Measurements from ENCODE around the gene WWOX. TPM values are rescaled to one million over a fixed set of nuclear protein-coding genes. Genes with fewer than 3 reads are reported as not detected.

WWOX gene
- total RNA-seq, 1 donor from 2014 or later: 7.3 TPM

DNA sequence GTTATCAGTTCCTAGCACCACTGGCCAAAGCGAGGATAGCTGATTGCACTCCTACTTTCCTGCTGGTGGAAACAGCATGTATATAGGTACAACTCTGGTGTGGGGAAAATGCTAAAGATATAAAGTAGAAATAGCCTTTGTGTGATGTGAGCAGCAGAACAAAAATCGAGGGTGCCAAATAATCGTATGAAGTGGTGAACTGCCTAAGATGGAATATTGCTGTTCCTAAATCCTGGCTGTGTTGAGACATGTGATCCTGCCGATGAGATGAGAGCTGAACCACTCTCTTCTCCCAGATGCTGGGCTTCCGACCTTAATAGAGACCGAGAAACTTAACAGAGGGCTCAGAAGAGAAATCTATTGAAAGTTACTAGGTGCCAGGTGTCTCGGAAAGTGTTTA, 117.8 kb downstream of the WWOX start:
- no peak overlapping the region for H3K27ac ChIP-seq (ENCODE audit: low read depth, low read length)
- H3K36me3 Mint-ChIP-seq (ENCODE audit: low read depth, unreplicated experiment): no peaks in the 10 kb centered on the region
- no peak overlapping the region for H3K27ac Mint-ChIP-seq (ENCODE audit: unreplicated experiment)
- H3K4me1 ChIP-seq (ENCODE audit: insufficient read depth, low read length): no peaks in the 10 kb centered on the region
- H3K9me3 ChIP-seq (ENCODE audit: insufficient read depth, low read depth, low read length): no peaks in the 10 kb centered on the region
- no peaks in the 10 kb centered on the region for H3K27me3 Mint-ChIP-seq (ENCODE audit: low read depth, unreplicated experiment)
- peaks cover 1% of the 10 kb centered on the region for H3K4me1 Mint-ChIP-seq (ENCODE audit: low read depth, unreplicated experiment)
- no peak for TF ChIP-seq EZH2 (IDR thresholded peaks at IDR 0.05; ENCODE audit: insufficient read depth, low read length)
- TF ChIP-seq, protein P1, sequence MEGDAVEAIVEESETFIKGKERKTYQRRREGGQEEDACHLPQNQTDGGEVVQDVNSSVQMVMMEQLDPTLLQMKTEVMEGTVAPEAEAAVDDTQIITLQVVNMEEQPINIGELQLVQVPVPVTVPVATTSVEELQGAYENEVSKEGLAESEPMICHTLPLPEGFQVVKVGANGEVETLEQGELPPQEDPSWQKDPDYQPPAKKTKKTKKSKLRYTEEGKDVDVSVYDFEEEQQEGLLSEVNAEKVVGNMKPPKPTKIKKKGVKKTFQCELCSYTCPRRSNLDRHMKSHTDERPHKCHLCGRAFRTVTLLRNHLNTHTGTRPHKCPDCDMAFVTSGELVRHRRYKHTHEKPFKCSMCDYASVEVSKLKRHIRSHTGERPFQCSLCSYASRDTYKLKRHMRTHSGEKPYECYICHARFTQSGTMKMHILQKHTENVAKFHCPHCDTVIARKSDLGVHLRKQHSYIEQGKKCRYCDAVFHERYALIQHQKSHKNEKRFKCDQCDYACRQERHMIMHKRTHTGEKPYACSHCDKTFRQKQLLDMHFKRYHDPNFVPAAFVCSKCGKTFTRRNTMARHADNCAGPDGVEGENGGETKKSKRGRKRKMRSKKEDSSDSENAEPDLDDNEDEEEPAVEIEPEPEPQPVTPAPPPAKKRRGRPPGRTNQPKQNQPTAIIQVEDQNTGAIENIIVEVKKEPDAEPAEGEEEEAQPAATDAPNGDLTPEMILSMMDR (IDR thresholded peaks at IDR 0.05; ENCODE audit: insufficient read depth, low read depth, low read length): no peak
- no peak for DNase-seq (ENCODE audit: low read depth)
- H3K36me3 ChIP-seq (ENCODE audit: insufficient read depth, low read length): no peaks in the 10 kb centered on the region
- H3K4me3 ChIP-seq (ENCODE audit: insufficient read depth, low read depth, low read length): no peak overlapping the region
- H3K9ac ChIP-seq (ENCODE audit: low read length): no peak overlapping the region
- no peaks in the 10 kb centered on the region for H3K9me3 Mint-ChIP-seq (ENCODE audit: unreplicated experiment)
- no peak overlapping the region for H3K4me2 ChIP-seq (ENCODE audit: low read length)
- H3K4me3 Mint-ChIP-seq (ENCODE audit: unreplicated experiment): no peak overlapping the region
- no peak for FAIRE-seq
- no peaks in the 10 kb centered on the region for H4K20me1 ChIP-seq (ENCODE audit: insufficient read depth, low read length)
- H3K27me3 ChIP-seq (ENCODE audit: insufficient read depth, low read length): no peaks in the 10 kb centered on the region
- no peak overlapping the region for H2AFZ ChIP-seq (ENCODE audit: low read depth, low read length)
- no peaks in the 10 kb centered on the region for H3K79me2 ChIP-seq (ENCODE audit: insufficient read depth, low read length)

- Histone ChIP-seq H3K27ac (ENCODE audit: low read depth, low read length) (no peak overlapping the region), H3K36me3 (ENCODE audit: insufficient read depth, low read length) (no peaks in the 10 kb centered on the region), H3K79me2 (ENCODE audit: insufficient read depth, low read length) (no peaks in the 10 kb centered on the region), H3K27me3 (ENCODE audit: insufficient read depth, low read length) (no peaks in the 10 kb centered on the region), H3K4me2 (ENCODE audit: low read length) (no peak overlapping the region), H2AFZ (ENCODE audit: low read depth, low read length) (no peak overlapping the region), H4K20me1 (ENCODE audit: insufficient read depth, low read length) (no peaks in the 10 kb centered on the region), H3K4me1 (ENCODE audit: insufficient read depth, low read length) (no peaks in the 10 kb centered on the region), H3K9me3 (ENCODE audit: insufficient read depth, low read depth, low read length) (no peaks in the 10 kb centered on the region), H3K4me3 (ENCODE audit: insufficient read depth, low read depth, low read length) (no peak overlapping the region), H3K9ac (ENCODE audit: low read length) (no peak overlapping the region)
- no peak for FAIRE-seq
- H3K9me3 Mint-ChIP-seq (ENCODE audit: unreplicated experiment): no peaks in the 10 kb centered on the region
- no peaks in the 10 kb centered on the region for H3K4me1 Mint-ChIP-seq (ENCODE audit: low read depth, unreplicated experiment)
- no peak overlapping the region for H3K27ac Mint-ChIP-seq (ENCODE audit: unreplicated experiment)
- no peaks in the 10 kb centered on the region for H3K36me3 Mint-ChIP-seq (ENCODE audit: low read depth, unreplicated experiment)
- H3K4me3 Mint-ChIP-seq (ENCODE audit: unreplicated experiment): no peak overlapping the region
- H3K27me3 Mint-ChIP-seq (ENCODE audit: low read depth, unreplicated experiment): no peaks in the 10 kb centered on the region
- no peak for DNase-seq (ENCODE audit: low read depth)
- TF ChIP-seq EZH2 (IDR thresholded peaks at IDR 0.05; ENCODE audit: insufficient read depth, low read length): no peak
- TF ChIP-seq, protein P1 (IDR thresholded peaks at IDR 0.05; ENCODE audit: insufficient read depth, low read depth, low read length): no peak
Observed at GRCh38 chr16:78218279-78218678, 118.8 kb downstream of the WWOX start.

- Histone ChIP-seq H3K9ac (ENCODE audit: low read length) (no peak overlapping the region), H3K4me1 (ENCODE audit: insufficient read depth, low read length) (no peaks in the 10 kb centered on the region), H3K4me2 (ENCODE audit: low read length) (no peak overlapping the region), H3K27ac (ENCODE audit: low read depth, low read length) (no peak overlapping the region), H3K79me2 (ENCODE audit: insufficient read depth, low read length) (no peaks in the 10 kb centered on the region), H4K20me1 (ENCODE audit: insufficient read depth, low read length) (no peaks in the 10 kb centered on the region), H3K36me3 (ENCODE audit: insufficient read depth, low read length) (no peaks in the 10 kb centered on the region), H3K9me3 (ENCODE audit: insufficient read depth, low read depth, low read length) (no peaks in the 10 kb centered on the region), H3K27me3 (ENCODE audit: insufficient read depth, low read length) (no peaks in the 10 kb centered on the region), H3K4me3 (ENCODE audit: insufficient read depth, low read depth, low read length) (no peak overlapping the region), H2AFZ (ENCODE audit: low read depth, low read length) (no peak overlapping the region)
- TF ChIP-seq, protein P1 (IDR thresholded peaks at IDR 0.05; ENCODE audit: insufficient read depth, low read depth, low read length): no peak
- no peak for TF ChIP-seq EZH2 (IDR thresholded peaks at IDR 0.05; ENCODE audit: insufficient read depth, low read length)
- no peak for FAIRE-seq
- no peaks in the 10 kb centered on the region for H3K9me3 Mint-ChIP-seq (ENCODE audit: unreplicated experiment)
- H3K4me3 Mint-ChIP-seq (ENCODE audit: unreplicated experiment): no peak overlapping the region
- no peaks in the 10 kb centered on the region for H3K4me1 Mint-ChIP-seq (ENCODE audit: low read depth, unreplicated experiment)
- no peak overlapping the region for H3K27ac Mint-ChIP-seq (ENCODE audit: unreplicated experiment)
- no peaks in the 10 kb centered on the region for H3K36me3 Mint-ChIP-seq (ENCODE audit: low read depth, unreplicated experiment)
- no peaks in the 10 kb centered on the region for H3K27me3 Mint-ChIP-seq (ENCODE audit: low read depth, unreplicated experiment)
- no peak for DNase-seq (ENCODE audit: low read depth)
Observed at GRCh38 chr16:78218856-78219651, 119.6 kb downstream of the WWOX start.
